ENCODE results near the gene MC2R. TPM values are rescaled to one million over a fixed set of nuclear protein-coding genes. Genes with fewer than 3 reads are reported as not detected.

Gene MC2R
- total RNA-seq, 1 donor from 2014 or later: not detected

DNA sequence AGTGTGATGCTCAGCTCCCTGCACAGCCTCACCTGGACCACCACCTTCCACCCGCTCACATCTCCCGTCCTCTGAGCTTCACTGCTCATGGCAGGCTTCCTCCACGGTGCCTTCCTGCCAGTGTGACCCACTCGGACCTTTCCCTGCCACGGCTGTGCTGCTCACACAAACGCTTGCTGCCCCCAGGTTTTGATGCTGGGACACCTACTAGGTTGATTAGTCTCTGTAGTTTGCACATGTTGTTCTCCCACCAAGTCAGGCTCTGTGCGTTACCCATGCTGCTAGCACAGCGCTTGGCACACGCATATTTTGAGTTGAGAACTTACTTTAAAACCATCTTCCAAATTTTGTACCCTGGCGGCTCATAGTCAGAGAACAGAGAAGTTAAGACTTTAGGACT lies 2.1 kb downstream of the MC2R start:
- Mint-ChIP-seq H3K9me3 (ENCODE audit: low read depth) (peaks cover 7% of the 10 kb centered on the region), H3K27me3 (ENCODE audit: low read depth) (no peaks in the 10 kb centered on the region), H3K36me3 (ENCODE audit: low read depth) (no peaks in the 10 kb centered on the region), H3K27ac (ENCODE audit: unreplicated experiment) (no peak overlapping the region), H3K4me3 (ENCODE audit: unreplicated experiment) (no peak overlapping the region), H3K4me1 (ENCODE audit: low read depth) (no peaks in the 10 kb centered on the region)
- no peak for DNase-seq (ENCODE audit: low spot score)
- TF ChIP-seq, protein P1, sequence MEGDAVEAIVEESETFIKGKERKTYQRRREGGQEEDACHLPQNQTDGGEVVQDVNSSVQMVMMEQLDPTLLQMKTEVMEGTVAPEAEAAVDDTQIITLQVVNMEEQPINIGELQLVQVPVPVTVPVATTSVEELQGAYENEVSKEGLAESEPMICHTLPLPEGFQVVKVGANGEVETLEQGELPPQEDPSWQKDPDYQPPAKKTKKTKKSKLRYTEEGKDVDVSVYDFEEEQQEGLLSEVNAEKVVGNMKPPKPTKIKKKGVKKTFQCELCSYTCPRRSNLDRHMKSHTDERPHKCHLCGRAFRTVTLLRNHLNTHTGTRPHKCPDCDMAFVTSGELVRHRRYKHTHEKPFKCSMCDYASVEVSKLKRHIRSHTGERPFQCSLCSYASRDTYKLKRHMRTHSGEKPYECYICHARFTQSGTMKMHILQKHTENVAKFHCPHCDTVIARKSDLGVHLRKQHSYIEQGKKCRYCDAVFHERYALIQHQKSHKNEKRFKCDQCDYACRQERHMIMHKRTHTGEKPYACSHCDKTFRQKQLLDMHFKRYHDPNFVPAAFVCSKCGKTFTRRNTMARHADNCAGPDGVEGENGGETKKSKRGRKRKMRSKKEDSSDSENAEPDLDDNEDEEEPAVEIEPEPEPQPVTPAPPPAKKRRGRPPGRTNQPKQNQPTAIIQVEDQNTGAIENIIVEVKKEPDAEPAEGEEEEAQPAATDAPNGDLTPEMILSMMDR (IDR thresholded peaks at IDR 0.05): no peak

DNA sequence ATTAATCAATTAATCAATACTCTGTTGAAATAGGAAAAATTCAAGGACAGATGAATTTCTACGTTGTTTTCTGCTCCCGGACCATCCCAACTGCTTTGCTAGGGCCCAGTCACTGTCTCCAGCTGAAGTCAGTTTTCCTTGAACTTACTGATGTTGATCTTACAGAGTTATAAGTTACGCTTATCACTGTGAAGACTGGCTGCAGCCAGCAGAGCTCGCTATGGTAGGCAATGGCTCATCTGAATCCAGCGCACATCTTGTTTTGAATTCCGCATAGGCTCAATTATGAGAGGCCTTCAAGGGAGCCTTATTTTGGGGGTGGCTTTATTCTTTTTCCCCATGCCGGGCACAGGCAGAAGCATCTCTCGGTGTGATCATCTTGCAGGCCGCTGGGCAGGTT lies 2.7 kb downstream of the MC2R start:
- Mint-ChIP-seq H3K4me1 (ENCODE audit: low read depth) (no peaks in the 10 kb centered on the region), H3K27ac (ENCODE audit: unreplicated experiment) (no peak overlapping the region), H3K27me3 (ENCODE audit: low read depth) (no peaks in the 10 kb centered on the region), H3K4me3 (ENCODE audit: unreplicated experiment) (no peak overlapping the region), H3K36me3 (ENCODE audit: low read depth) (no peaks in the 10 kb centered on the region), H3K9me3 (ENCODE audit: low read depth) (peaks cover 4% of the 10 kb centered on the region)
- TF ChIP-seq, protein P1 (IDR thresholded peaks at IDR 0.05): no peak
- no peak for DNase-seq (ENCODE audit: low spot score)

DNA sequence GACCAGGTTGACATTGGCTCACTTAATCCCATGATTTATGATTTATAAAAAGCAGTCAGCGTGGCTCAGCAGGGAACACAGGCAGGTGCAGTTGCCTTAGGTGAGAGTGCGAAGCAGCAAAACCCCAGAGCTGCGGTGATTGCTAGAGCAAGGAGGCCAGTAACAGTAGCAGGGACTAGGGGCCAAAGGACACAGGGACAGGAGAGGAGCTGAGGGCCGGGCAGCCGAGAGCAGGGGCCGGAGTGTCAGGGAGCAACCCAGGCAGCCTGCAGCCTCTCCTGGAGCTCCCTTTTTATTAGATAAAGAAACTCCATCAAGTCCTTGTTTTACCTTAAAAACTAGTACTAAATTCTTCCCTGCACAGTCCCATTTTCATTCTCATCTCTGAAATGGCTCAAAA lies 4.3 kb downstream of the MC2R start:
- DNase-seq (ENCODE audit: low spot score): no peak
- TF ChIP-seq, protein P1 (IDR thresholded peaks at IDR 0.05): no peak
- H3K27me3 Mint-ChIP-seq (ENCODE audit: low read depth): no peaks in the 10 kb centered on the region
- no peaks in the 10 kb centered on the region for H3K36me3 Mint-ChIP-seq (ENCODE audit: low read depth)
- no peaks in the 10 kb centered on the region for H3K4me1 Mint-ChIP-seq (ENCODE audit: low read depth)
- peaks cover 5% of the 10 kb centered on the region for H3K9me3 Mint-ChIP-seq (ENCODE audit: low read depth)
- no peak overlapping the region for H3K27ac Mint-ChIP-seq (ENCODE audit: unreplicated experiment)
- H3K4me3 Mint-ChIP-seq (ENCODE audit: unreplicated experiment): no peak overlapping the region

DNA sequence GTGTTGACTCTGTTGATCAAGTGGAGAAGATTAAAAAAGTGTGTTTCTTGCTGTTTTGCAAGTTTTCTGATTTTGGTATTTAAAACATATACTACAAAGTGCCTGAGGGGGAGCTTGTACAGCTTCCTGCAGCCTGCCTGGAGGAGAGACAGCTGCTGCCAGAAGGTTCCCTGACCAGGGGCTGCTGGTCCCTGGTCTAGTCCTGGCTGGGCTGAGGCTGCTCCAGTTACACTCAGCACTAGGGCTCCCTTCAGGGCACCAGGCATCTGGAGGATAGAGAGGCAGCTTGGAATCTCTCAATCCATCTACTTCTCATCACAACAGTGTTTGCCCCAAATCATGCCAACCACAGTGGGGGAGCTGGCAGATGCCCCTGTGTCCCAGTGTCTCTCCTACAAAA lies 4.8 kb downstream of the MC2R start:
- Mint-ChIP-seq H3K4me3 (ENCODE audit: unreplicated experiment) (no peak overlapping the region), H3K27me3 (ENCODE audit: low read depth) (no peaks in the 10 kb centered on the region), H3K9me3 (ENCODE audit: low read depth) (peaks cover 5% of the 10 kb centered on the region), H3K27ac (ENCODE audit: unreplicated experiment) (no peak overlapping the region), H3K36me3 (ENCODE audit: low read depth) (no peaks in the 10 kb centered on the region), H3K4me1 (ENCODE audit: low read depth) (no peaks in the 10 kb centered on the region)
- DNase-seq (ENCODE audit: low spot score): no peak
- TF ChIP-seq, protein P1 (IDR thresholded peaks at IDR 0.05): no peak

DNA sequence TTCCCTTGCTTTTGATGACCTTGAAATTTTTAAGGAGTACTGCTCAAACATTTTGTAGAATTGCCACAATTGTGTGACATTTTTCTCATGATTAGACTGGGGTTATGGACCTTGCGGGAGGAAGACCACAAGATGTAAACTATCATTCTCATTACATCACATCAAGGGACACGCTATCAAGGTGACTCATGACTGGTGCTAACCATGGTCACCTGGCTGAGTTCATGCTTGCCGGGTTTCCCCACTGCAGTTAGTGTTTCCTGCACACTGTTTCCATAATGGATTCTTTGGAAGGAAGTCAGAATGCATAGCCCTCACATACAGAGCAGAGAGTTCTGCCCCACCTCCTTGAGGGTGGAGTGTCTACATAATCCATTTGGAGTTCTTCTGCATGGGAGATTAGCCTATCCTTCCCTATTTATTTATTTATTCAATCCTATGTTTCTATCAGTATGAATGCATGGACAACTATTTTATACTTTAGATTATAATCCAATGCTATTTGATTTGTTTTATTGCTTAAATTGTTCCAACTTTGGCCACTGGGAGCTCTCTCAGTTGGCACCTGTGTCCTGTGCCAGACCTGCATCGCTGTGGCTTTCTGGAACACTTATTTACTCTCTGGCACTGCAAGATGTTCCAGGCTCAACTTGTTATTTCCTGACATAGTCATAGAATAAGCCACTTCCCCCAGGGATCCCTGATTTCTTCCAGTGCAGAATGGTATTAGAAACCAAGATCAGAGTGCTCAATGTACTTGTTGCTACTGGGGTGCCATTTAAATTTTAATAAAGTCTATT lies 6.0 kb downstream of the MC2R start:
- TF ChIP-seq, protein P1 (IDR thresholded peaks at IDR 0.05): no peak
- H3K27ac Mint-ChIP-seq (ENCODE audit: unreplicated experiment): no peak overlapping the region
- H3K27me3 Mint-ChIP-seq (ENCODE audit: low read depth): no peaks in the 10 kb centered on the region
- H3K9me3 Mint-ChIP-seq (ENCODE audit: low read depth): peaks cover 5% of the 10 kb centered on the region
- no peaks in the 10 kb centered on the region for H3K4me1 Mint-ChIP-seq (ENCODE audit: low read depth)
- no peak overlapping the region for H3K4me3 Mint-ChIP-seq (ENCODE audit: unreplicated experiment)
- DNase-seq (ENCODE audit: low spot score): no peak
- H3K36me3 Mint-ChIP-seq (ENCODE audit: low read depth): no peaks in the 10 kb centered on the region

Data from chondrocyte (in vitro differentiated cells).